ENCODE measurements around the gene DAPP1.

Gene DAPP1

GRCh38 chr4:99856166-99856565, 39.5 kb downstream of the DAPP1 start:
- no peak for DNase-seq

- DNase-seq = no peak
Observed at GRCh38 chr4:99857307-99857706, 40.7 kb downstream of the DAPP1 start.

GRCh38 chr4:99859618-99860017, 43.0 kb downstream of the DAPP1 start:
- no peak for DNase-seq

GRCh38 chr4:99860521-99860920, 43.9 kb downstream of the DAPP1 start:
- no peak for DNase-seq

GRCh38 chr4:99861120-99861905, 44.7 kb downstream of the DAPP1 start:
- no peak for DNase-seq

- no peak for DNase-seq
Observed at GRCh38 chr4:99863804-99864203, 47.2 kb downstream of the DAPP1 start.

- no peak for DNase-seq
Observed at GRCh38 chr4:99868126-99868596, 51.5 kb downstream of the DAPP1 start.

GRCh38 chr4:99872570-99872969, 55.9 kb downstream of the DAPP1 start:
- DNase-seq = no peak

- no peak for DNase-seq
Observed at GRCh38 chr4:99875071-99875470, 58.4 kb downstream of the DAPP1 start.

- no peak for DNase-seq
Observed at GRCh38 chr4:99876946-99877345, 60.3 kb downstream of the DAPP1 start.

GRCh38 chr4:99878604-99879003, 62.0 kb downstream of the DAPP1 start:
- DNase-seq = no peak

- no peak for DNase-seq
Observed at GRCh38 chr4:99879458-99879857, 62.8 kb downstream of the DAPP1 start.

GRCh38 chr4:99885063-99885664, 68.5 kb downstream of the DAPP1 start:
- peak; percentile 47 for DNase-seq

- DNase-seq = no peak
Observed at GRCh38 chr4:99885687-99886086, 69.1 kb downstream of the DAPP1 start.

- no peak for DNase-seq
Observed at GRCh38 chr4:99886146-99886545, 69.5 kb downstream of the DAPP1 start.

- no peak for DNase-seq
Observed at GRCh38 chr4:99887837-99888236, 71.2 kb downstream of the DAPP1 start.

- no peak for DNase-seq
Observed at GRCh38 chr4:99891351-99891750, 74.7 kb downstream of the DAPP1 start.

GRCh38 chr4:99893029-99893428, 76.4 kb downstream of the DAPP1 start:
- no peak for DNase-seq

GRCh38 chr4:99893839-99894160, 77.2 kb downstream of the DAPP1 start:
- no peak for DNase-seq

- DNase-seq = peak; percentile 91
Observed at GRCh38 chr4:99894161-99894997, 77.8 kb downstream of the DAPP1 start, which contains the start of gene LAMTOR3. Gene LAMTOR3, minus strand, starts transcription at chr4:99894427. Its CDS starts 464 bp downstream, at chr4:99893963.

GRCh38 chr4:99894998-99895397, 78.4 kb downstream of the DAPP1 start:
- DNase-seq = no peak

- DNase-seq = no peak
Observed at GRCh38 chr4:99915449-99915848, 98.8 kb downstream of the DAPP1 start.

- no peak for DNase-seq
Observed at GRCh38 chr4:99917575-99917974, 100.9 kb downstream of the DAPP1 start.

- DNase-seq = no peak
Observed at GRCh38 chr4:99918656-99919055, 102.0 kb downstream of the DAPP1 start.

All from RPMI8226 (cell line).